ENCODE measurements around the gene APOBEC3B. TPM values are rescaled to one million over a fixed set of nuclear protein-coding genes. Genes with fewer than 3 reads are reported as not detected.
"Not testable (repeated sequence)": the region's sequence is repeated elsewhere in the genome, so short reads cannot be mapped to it uniquely, and the experiment has no call there.

The APOBEC3B gene
- total and polyA plus RNA-seq, 2 experiments from 2014 or later: 2.2 to 11.0 TPM

GRCh38 chr22:39012533-39013511 lies 30.7 kb downstream of the APOBEC3B start:
- H4K20me1 ChIP-seq (ENCODE audit: insufficient read depth, poor library complexity, severe bottlenecking): no peaks in the 10 kb centered on the region
- no peaks in the 10 kb centered on the region for H3K9me2 ChIP-seq (replicated peaks; ENCODE audit: insufficient read depth)
- DNase-seq (ENCODE audit: low spot score): no peak
- no peaks in the 10 kb centered on the region for H3K36me3 ChIP-seq (replicated peaks; ENCODE audit: insufficient read depth, low read depth)
- WGBS (ENCODE audit: low lambda C conversion rate, missing lambda C conversion rate): 77% methylated on average over 29 of the region's 29 CpGs
- peaks cover 24% of the 10 kb centered on the region for H3K4me1 ChIP-seq (ENCODE audit: insufficient read depth)
- no peak overlapping the region for H3K4me3 ChIP-seq
- no peak overlapping the region for H2AFZ ChIP-seq
- TF ChIP-seq EZH2 (IDR thresholded peaks at IDR 0.05; ENCODE audit: borderline replicate concordance): no peak
- TF ChIP-seq EZH2phosphoT487 (IDR thresholded peaks at IDR 0.05; ENCODE audit: low read depth, severe bottlenecking, unreplicated experiment): no peak
- H3K27me3 ChIP-seq: no peaks in the 10 kb centered on the region
- H3K27ac ChIP-seq: no peak overlapping the region
- H3K4me2 ChIP-seq: no peak overlapping the region
- peaks cover 14% of the 10 kb centered on the region for H3K79me2 ChIP-seq
- no peaks in the 10 kb centered on the region for H3K9me3 ChIP-seq (ENCODE audit: low read depth)

GRCh38 chr22:39013561-39013941 lies 31.4 kb downstream of the APOBEC3B start:
- not testable (repeated sequence) for H3K27me3 ChIP-seq; DNase-seq (ENCODE audit: low spot score); H3K4me3 ChIP-seq; H3K9me3 ChIP-seq (ENCODE audit: low read depth); H3K9me2 ChIP-seq (replicated peaks; ENCODE audit: insufficient read depth); H3K36me3 ChIP-seq (replicated peaks; ENCODE audit: insufficient read depth, low read depth); H4K20me1 ChIP-seq (ENCODE audit: insufficient read depth, poor library complexity, severe bottlenecking)
- peaks cover 24% of the 10 kb centered on the region for H3K4me1 ChIP-seq (ENCODE audit: insufficient read depth)
- peak overlapping the region; percentile 95 for H3K4me2 ChIP-seq
- H3K79me2 ChIP-seq: peaks cover 14% of the 10 kb centered on the region
- WGBS (ENCODE audit: low lambda C conversion rate, missing lambda C conversion rate): 79% methylated on average over 5 of the region's 6 CpGs
- H3K27ac ChIP-seq: peak overlapping the region; percentile 96
- H2AFZ ChIP-seq: peak overlapping the region; percentile 91

GRCh38 chr22:39013942-39014722 lies 32.0 kb downstream of the APOBEC3B start, which contains the start of gene APOBEC3C:
Gene APOBEC3C (plus strand): TSS chr22:39014257. CDS start chr22:39014363, 106 bp downstream.
- H2AFZ ChIP-seq: peak within 1 kb of the TSS; percentile 91
- H3K27me3 ChIP-seq: no peaks in the 10 kb centered on the region
- 11% methylated on average over 15 of the region's 18 CpGs for WGBS (ENCODE audit: low lambda C conversion rate, missing lambda C conversion rate)

GRCh38 chr22:39014723-39015121 lies 32.6 kb downstream of the APOBEC3B start:
- Histone ChIP-seq H3K79me2 (peaks cover 14% of the 10 kb centered on the region), H3K4me3 (peak overlapping the region; percentile 77), H2AFZ (peak overlapping the region; percentile 91), H3K4me2 (peak overlapping the region; percentile 95), H3K27ac (peak overlapping the region; percentile 96), H3K4me1 (ENCODE audit: insufficient read depth) (peaks cover 24% of the 10 kb centered on the region)
- H3K36me3 ChIP-seq (replicated peaks; ENCODE audit: insufficient read depth, low read depth); H3K27me3 ChIP-seq; H4K20me1 ChIP-seq (ENCODE audit: insufficient read depth, poor library complexity, severe bottlenecking); H3K9me3 ChIP-seq (ENCODE audit: low read depth); DNase-seq (ENCODE audit: low spot score); H3K9me2 ChIP-seq (replicated peaks; ENCODE audit: insufficient read depth): not testable (repeated sequence)
- 52% methylated on average over 6 of the region's 6 CpGs for WGBS (ENCODE audit: low lambda C conversion rate, missing lambda C conversion rate)

More at GRCh38 chr22:39013942-39014722, 32.0 kb downstream of the APOBEC3B start, which contains the start of gene APOBEC3C:
- Histone ChIP-seq H3K4me3 (peak within 1 kb of the TSS; percentile 77), H3K4me2 (peak within 1 kb of the TSS; percentile 95), H3K79me2 (peaks cover 14% of the 10 kb centered on the region), H3K4me1 (ENCODE audit: insufficient read depth) (peaks cover 24% of the 10 kb centered on the region), H4K20me1 (ENCODE audit: insufficient read depth, poor library complexity, severe bottlenecking) (no peaks in the 10 kb centered on the region), H3K9me2 (replicated peaks; ENCODE audit: insufficient read depth) (no peaks in the 10 kb centered on the region), H3K27ac (peak within 1 kb of the TSS; percentile 96), H3K9me3 (ENCODE audit: low read depth) (no peaks in the 10 kb centered on the region), H3K36me3 (replicated peaks; ENCODE audit: insufficient read depth, low read depth) (no peaks in the 10 kb centered on the region)
- peak; percentile 90 for DNase-seq (ENCODE audit: low spot score)
- TF ChIP-seq EZH2 (IDR thresholded peaks at IDR 0.05; ENCODE audit: borderline replicate concordance) (no peak), EZH2phosphoT487 (IDR thresholded peaks at IDR 0.05; ENCODE audit: low read depth, severe bottlenecking, unreplicated experiment) (no peak), CTCF (IDR thresholded peaks at IDR 0.05; ENCODE audit: poor library complexity) (no peak)
